ENCODE results near the gene TUBGCP5. TPM values are rescaled to one million over a fixed set of nuclear protein-coding genes. Genes with fewer than 3 reads are reported as not detected.

The TUBGCP5 gene
- total and polyA plus RNA-seq, 10 of the 15 experiments (the other 5 are each of a cell fraction or from before 2014, with no cell fraction given) = 6.4 to 29.2 (median 20.2) TPM

DNA sequence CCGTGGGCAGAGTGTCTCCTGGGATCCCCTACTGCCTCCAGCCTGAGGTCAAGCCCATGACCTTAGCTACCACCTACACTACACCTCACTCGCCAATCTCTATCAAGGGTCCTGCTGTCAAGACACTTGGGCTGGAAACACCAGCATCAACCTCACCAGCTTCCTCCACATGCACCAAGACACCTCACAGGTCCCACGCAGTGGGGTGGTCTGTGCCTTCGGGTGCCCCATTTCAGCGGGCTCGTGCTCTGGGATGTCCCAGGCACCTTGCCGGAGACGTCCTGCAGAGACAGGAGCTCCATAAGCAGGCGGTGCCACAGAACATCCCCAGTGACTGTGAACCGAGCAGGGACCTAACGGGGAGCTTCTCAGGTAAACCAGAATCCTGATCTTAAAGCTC, 79.2 kb downstream of the TUBGCP5 start:
- WGBS (ENCODE audit: insufficient coverage, insufficient replicate concordance, low lambda C conversion rate, missing lambda C conversion rate) = 84% methylated on average over 11 of the region's 11 CpGs
- ChIA-PET SMC1A (ENCODE audit: uncharacterized antibody, unreplicated experiment) (interaction anchor here (1.0 to 1.6 kb wide), 2 partner anchors 21 to 23 kb away, joined by 4 to 5 read pairs; no protein-coding TSS in a partner anchor), CTCF (interaction anchor here (1.0 to 1.1 kb wide), 2 partner anchors 18 to 23 kb away, joined by 3 read pairs; no protein-coding TSS in a partner anchor), RAD21 (ENCODE audit: unreplicated experiment) (no interaction called here), POLR2A (no interaction called here)
- FAIRE-seq (no peak), ATAC-seq (no peak), DNase-seq (ENCODE audit: low read depth, low spot score) (no peak)
- Histone ChIP-seq H3K36me3 (ENCODE audit: control insufficient read depth in 2 of 2, insufficient read depth in 2 of 2, low read length in 1 of 2) (peaks cover 0 to 3% of the 10 kb centered on the region in 2 experiments; a peak in 1 of 4 replicates), H4K20me1 (ENCODE audit: control insufficient read depth, insufficient read depth) (no peaks in the 10 kb centered on the region), H3K4me1 (ENCODE audit: control insufficient read depth, insufficient read depth, low read length) (peaks cover 21% of the 10 kb centered on the region), H3K4me2 (ENCODE audit: control insufficient read depth, insufficient read depth) (no peak overlapping the region), H2AFZ (ENCODE audit: control insufficient read depth, low read depth, low read length) (no peak overlapping the region), H3K27me3 (replicated peaks in 1 of 2; ENCODE audit: control insufficient read depth in 2 of 2, insufficient read depth in 2 of 2, low read length in 1 of 2) (no peaks in the 10 kb centered on the region), H3K79me2 (ENCODE audit: control insufficient read depth, insufficient read depth, low read length) (peaks cover 22% of the 10 kb centered on the region), H3K9ac (ENCODE audit: control insufficient read depth, insufficient read depth, low read length) (no peak overlapping the region), H3K9me3 (replicated peaks; ENCODE audit: control insufficient read depth, insufficient read depth, low read length) (no peaks in the 10 kb centered on the region), H3K27ac (ENCODE audit: control insufficient read depth, insufficient read depth) (no peak overlapping the region), H3K4me3 (no peak overlapping the region)
- intact Hi-C loops (cut with micrococcal nuclease; ENCODE audit: unreplicated experiment) (no loop called here), in situ Hi-C loops (cut with MboI) (no loop called here)
- BruUV-seq (replicated peaks) = no TSS peak
- TF ChIP-seq MTA3 (IDR thresholded peaks at IDR 0.05; ENCODE audit: borderline replicate concordance, low read length) (no peak), TCF3 (IDR thresholded peaks at IDR 0.05; ENCODE audit: borderline replicate concordance, insufficient read depth, low read depth, low read length) (no peak), ZNF217 (IDR thresholded peaks at IDR 0.05) (no peak), CHD2 (IDR thresholded peaks at IDR 0.05; ENCODE audit: borderline replicate concordance, low read depth, low read length) (no peak), ATF7 (IDR thresholded peaks at IDR 0.05; ENCODE audit: low read depth) (no peak), CHD4 (IDR thresholded peaks at IDR 0.05) (no peak), TCF12 (IDR thresholded peaks at IDR 0.05; ENCODE audit: low read depth, low read length) (no peak), MTA2 (IDR thresholded peaks at IDR 0.05; ENCODE audit: low read depth) (no peak), KAT2A (conservative IDR thresholded peaks at IDR 0.05; ENCODE audit: control insufficient read depth, low read depth, low read length) (no peak)
- TF ChIP-seq, protein P1, sequence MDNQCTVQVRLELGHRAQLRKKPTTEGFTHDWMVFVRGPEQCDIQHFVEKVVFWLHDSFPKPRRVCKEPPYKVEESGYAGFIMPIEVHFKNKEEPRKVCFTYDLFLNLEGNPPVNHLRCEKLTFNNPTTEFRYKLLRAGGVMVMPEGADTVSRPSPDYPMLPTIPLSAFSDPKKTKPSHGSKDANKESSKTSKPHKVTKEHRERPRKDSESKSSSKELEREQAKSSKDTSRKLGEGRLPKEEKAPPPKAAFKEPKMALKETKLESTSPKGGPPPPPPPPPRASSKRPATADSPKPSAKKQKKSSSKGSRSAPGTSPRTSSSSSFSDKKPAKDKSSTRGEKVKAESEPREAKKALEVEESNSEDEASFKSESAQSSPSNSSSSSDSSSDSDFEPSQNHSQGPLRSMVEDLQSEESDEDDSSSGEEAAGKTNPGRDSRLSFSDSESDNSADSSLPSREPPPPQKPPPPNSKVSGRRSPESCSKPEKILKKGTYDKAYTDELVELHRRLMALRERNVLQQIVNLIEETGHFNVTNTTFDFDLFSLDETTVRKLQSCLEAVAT (IDR thresholded peaks at IDR 0.05) = no peak
- TF ChIP-seq, protein P2, sequence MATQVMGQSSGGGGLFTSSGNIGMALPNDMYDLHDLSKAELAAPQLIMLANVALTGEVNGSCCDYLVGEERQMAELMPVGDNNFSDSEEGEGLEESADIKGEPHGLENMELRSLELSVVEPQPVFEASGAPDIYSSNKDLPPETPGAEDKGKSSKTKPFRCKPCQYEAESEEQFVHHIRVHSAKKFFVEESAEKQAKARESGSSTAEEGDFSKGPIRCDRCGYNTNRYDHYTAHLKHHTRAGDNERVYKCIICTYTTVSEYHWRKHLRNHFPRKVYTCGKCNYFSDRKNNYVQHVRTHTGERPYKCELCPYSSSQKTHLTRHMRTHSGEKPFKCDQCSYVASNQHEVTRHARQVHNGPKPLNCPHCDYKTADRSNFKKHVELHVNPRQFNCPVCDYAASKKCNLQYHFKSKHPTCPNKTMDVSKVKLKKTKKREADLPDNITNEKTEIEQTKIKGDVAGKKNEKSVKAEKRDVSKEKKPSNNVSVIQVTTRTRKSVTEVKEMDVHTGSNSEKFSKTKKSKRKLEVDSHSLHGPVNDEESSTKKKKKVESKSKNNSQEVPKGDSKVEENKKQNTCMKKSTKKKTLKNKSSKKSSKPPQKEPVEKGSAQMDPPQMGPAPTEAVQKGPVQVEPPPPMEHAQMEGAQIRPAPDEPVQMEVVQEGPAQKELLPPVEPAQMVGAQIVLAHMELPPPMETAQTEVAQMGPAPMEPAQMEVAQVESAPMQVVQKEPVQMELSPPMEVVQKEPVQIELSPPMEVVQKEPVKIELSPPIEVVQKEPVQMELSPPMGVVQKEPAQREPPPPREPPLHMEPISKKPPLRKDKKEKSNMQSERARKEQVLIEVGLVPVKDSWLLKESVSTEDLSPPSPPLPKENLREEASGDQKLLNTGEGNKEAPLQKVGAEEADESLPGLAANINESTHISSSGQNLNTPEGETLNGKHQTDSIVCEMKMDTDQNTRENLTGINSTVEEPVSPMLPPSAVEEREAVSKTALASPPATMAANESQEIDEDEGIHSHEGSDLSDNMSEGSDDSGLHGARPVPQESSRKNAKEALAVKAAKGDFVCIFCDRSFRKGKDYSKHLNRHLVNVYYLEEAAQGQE (IDR thresholded peaks at IDR 0.05; ENCODE audit: low read depth, low read length) = no peak
- TF ChIP-seq, protein P3, sequence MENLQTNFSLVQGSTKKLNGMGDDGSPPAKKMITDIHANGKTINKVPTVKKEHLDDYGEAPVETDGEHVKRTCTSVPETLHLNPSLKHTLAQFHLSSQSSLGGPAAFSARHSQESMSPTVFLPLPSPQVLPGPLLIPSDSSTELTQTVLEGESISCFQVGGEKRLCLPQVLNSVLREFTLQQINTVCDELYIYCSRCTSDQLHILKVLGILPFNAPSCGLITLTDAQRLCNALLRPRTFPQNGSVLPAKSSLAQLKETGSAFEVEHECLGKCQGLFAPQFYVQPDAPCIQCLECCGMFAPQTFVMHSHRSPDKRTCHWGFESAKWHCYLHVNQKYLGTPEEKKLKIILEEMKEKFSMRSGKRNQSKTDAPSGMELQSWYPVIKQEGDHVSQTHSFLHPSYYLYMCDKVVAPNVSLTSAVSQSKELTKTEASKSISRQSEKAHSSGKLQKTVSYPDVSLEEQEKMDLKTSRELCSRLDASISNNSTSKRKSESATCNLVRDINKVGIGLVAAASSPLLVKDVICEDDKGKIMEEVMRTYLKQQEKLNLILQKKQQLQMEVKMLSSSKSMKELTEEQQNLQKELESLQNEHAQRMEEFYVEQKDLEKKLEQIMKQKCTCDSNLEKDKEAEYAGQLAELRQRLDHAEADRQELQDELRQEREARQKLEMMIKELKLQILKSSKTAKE (IDR thresholded peaks at IDR 0.05; ENCODE audit: low read depth, poor library complexity, severe bottlenecking) = no peak
- TF ChIP-seq, protein P4, sequence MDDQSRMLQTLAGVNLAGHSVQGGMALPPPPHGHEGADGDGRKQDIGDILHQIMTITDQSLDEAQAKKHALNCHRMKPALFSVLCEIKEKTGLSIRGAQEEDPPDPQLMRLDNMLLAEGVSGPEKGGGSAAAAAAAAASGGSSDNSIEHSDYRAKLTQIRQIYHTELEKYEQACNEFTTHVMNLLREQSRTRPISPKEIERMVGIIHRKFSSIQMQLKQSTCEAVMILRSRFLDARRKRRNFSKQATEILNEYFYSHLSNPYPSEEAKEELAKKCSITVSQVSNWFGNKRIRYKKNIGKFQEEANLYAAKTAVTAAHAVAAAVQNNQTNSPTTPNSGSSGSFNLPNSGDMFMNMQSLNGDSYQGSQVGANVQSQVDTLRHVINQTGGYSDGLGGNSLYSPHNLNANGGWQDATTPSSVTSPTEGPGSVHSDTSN (IDR thresholded peaks at IDR 0.05; ENCODE audit: insufficient replicate concordance, low read depth, low read length) = no peak
- TF ChIP-seq, protein P5, sequence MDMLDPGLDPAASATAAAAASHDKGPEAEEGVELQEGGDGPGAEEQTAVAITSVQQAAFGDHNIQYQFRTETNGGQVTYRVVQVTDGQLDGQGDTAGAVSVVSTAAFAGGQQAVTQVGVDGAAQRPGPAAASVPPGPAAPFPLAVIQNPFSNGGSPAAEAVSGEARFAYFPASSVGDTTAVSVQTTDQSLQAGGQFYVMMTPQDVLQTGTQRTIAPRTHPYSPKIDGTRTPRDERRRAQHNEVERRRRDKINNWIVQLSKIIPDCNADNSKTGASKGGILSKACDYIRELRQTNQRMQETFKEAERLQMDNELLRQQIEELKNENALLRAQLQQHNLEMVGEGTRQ (IDR thresholded peaks at IDR 0.05; ENCODE audit: borderline replicate concordance, low read depth, low read length) = no peak
- TF ChIP-seq, protein P6, sequence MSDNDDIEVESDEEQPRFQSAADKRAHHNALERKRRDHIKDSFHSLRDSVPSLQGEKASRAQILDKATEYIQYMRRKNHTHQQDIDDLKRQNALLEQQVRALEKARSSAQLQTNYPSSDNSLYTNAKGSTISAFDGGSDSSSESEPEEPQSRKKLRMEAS (IDR thresholded peaks at IDR 0.05; ENCODE audit: low read depth, low read length) = no peak
